AG10803 (cell line): ENCODE data around the gene TSEN34.
A peak's percentile ranks its signal among the peaks of the same experiment; 100 is the strongest.
"Not testable (repeated sequence)": the region's sequence is repeated elsewhere in the genome, so short reads cannot be mapped to it uniquely, and the experiment has no call there.

Experiments
- DNase-seq: peaks from one replicate; pipeline ENCODE4 v3.0.0; 2010; ENCODE audit warnings: low read depth
- H3K4me3 ChIP-seq: 2 replicates; pipeline ENCODE4 v1.5.1; 2011; ENCODE audit warnings: mild to moderate bottlenecking, low read length, control low read depth
- CTCF ChIP-seq: conservative IDR thresholded peaks from 2 replicates; pipeline ENCODE4 v1.5.1; 2011; ENCODE audit warnings: mild to moderate bottlenecking, low read length, control low read depth, inconsistent platforms

TSEN34 gene

DNA sequence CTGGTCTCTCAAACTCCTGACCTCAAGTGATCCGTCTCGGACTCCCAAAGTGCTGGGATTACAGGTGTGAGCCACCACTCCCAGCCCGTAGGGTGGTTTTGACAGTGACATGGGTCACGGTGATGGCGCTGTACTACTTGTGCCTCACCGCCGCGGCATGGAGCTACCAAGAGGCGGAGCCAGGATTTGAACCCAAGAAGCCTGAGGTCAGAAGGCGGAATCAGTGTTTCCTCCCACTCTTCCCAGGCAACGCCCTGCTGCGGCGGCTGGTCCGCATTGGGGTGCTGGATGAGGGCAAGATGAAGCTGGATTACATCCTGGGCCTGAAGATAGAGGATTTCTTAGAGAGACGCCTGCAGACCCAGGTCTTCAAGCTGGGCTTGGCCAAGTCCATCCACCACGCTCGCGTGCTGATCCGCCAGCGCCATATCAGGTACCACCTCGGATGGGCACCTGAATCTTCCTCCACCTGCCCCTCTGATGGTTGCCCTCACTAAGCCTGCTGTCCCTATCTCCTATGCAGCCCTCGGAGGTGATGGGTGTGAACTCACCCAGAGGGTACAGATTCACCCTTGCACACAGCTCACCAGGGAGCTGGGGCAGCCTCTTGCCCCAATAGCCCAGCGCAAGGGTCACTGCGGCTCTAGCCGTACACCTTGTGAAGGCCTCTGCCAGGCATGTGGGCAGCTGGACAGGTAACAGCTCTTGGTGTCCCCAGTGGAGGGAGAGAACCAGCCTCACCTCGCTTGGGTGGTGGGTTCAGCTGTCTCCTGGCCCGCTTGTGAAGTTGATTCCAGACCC is 15.1 kb downstream of the TSEN34 start:
- no peak for DNase-seq
- TF ChIP-seq CTCF: no peak
- H3K4me3 ChIP-seq: no peak overlapping the region

- no peak for DNase-seq
- no peak for TF ChIP-seq CTCF
- no peak overlapping the region for H3K4me3 ChIP-seq
These were observed 15.7 kb downstream of the TSEN34 start for GRCh38 chr19:54206831-54207177.

DNA sequence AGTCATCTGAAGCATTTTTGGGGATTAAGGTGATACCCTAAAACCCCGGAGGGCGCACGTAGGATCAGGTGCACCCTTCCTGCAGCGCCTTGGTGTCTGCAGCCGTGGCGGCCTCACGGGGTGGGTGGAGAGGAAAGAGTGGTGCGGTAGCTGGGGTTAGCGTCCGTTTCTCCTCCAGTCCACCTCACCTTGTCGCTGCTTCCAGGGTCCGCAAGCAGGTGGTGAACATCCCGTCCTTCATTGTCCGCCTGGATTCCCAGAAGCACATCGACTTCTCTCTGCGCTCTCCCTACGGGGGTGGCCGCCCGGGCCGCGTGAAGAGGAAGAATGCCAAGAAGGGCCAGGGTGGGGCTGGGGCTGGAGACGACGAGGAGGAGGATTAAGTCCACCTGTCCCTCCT is 16.1 kb downstream of the TSEN34 start:
- H3K4me3 ChIP-seq, DNase-seq: not testable (repeated sequence)

DNA sequence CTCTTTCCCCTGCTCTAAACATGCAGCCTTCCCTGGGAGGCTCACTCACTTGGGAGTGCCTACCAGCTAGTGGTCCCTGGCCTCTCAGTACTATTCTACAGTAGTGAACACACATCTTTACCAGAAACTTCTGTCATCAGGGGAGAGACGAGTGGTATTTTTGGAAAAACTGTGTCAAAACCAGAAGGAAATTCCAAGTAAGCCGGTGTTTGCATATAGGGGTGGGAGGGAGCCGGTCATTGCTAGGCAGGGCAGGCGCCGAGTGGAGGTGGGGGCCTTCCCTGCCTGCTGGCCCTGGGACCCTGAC is 16.5 kb downstream of the TSEN34 start:
- no peak for TF ChIP-seq CTCF
- no peak for DNase-seq
- no peak overlapping the region for H3K4me3 ChIP-seq

- TF ChIP-seq CTCF: no peak
- no peak overlapping the region for H3K4me3 ChIP-seq
These were observed 17.1 kb downstream of the TSEN34 start for GRCh38 chr19:54207983-54208783.

GRCh38 chr19:54208784-54209057 is 17.6 kb downstream of the TSEN34 start:
- no peak for DNase-seq
- no peak for TF ChIP-seq CTCF
- no peak overlapping the region for H3K4me3 ChIP-seq

More at GRCh38 chr19:54207983-54208783, 17.1 kb downstream of the TSEN34 start:
- peak; percentile 58 for DNase-seq

DNA sequence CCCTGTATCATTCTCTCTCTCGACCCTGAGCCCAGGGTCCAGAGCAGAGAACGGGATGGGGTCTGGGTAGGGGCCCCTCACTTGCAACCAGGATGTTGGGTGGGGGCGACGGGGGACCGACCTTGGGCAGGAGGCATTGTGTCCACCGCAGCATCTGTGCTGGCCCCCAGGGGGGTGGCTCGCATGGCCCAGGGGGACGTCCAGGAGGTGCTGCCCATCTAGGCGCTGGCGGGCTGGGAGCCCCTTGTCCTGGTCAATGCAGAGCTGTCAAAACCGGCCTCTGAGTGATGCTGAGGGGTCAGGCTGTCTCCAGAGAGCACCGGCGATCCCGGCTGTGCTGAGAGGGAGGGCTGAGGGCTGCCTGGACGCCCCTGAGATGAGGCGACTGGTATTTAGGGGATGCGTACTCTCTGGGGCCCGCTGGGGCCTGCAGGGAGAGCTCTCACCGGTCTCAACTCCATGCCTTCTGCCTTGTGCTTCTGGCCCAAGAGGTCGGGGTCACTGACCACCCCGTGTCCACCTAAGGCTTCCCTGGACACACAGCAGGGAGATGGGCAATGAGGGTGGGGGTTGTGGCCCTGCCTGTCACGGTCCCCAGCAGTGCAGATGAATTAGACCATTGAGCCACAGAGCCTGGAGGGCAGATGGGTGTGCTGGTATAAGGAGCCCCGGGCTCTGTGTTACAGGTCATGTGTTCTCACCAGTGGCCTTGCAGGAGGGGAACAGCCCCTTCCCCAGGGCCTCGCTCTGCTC is 18.1 kb downstream of the TSEN34 start:
- DNase-seq: no peak
- H3K4me3 ChIP-seq: no peak overlapping the region
- no peak for TF ChIP-seq CTCF
